Activated CD8-positive, alpha-beta T cell treated with anti-CD3 and anti-CD28 coated beads, Interleukin-2, amount 10 ng/mL, durations not matched to agents 7 days and 5 days (primary cell): ENCODE results near the gene MSRB3. TPM values are rescaled to one million over a fixed set of nuclear protein-coding genes. Genes with fewer than 3 reads are reported as not detected.
"Not testable (repeated sequence)": the region's sequence is repeated elsewhere in the genome, so short reads cannot be mapped to it uniquely, and the experiment has no call there.

Experiments used
- ATAC-seq: fragments of 150-1000 bp; cut with Tn5 transposase; one replicate; pipeline ENCODE4 v1.10.0; 2021; ENCODE audit warnings: moderate library complexity
- CTCF ChIA-PET: fragments of 350-600 bp; sonication (Branson Sonifier 250); formaldehyde crosslinking; loops from one replicate; lab custom pipeline; 2021; ENCODE audit warnings: antibody characterized with exemption; lab: Charles Lee
- POLR2A ChIA-PET: fragments of 350-600 bp; sonication (Branson Sonifier 250); formaldehyde crosslinking; loops from one replicate; lab custom pipeline; 2021; ENCODE audit warnings: antibody characterized with exemption; lab: Charles Lee
- DNase-seq: peaks from one replicate; pipeline ENCODE4 v3.0.0-alpha.2; 2020
- H3K27ac Mint-ChIP-seq: one replicate; pipeline ENCODE4 v1.8.0; 2021; ENCODE audit warnings: mild to moderate bottlenecking, mixed read lengths
- H3K27me3 Mint-ChIP-seq: one replicate; pipeline ENCODE4 v1.8.0; 2021; ENCODE audit warnings: low read depth, mixed read lengths
- H3K36me3 Mint-ChIP-seq: one replicate; pipeline ENCODE4 v1.8.0; 2021; ENCODE audit warnings: low read depth, mixed read lengths
- H3K4me1 Mint-ChIP-seq: one replicate; pipeline ENCODE4 v1.8.0; 2021; ENCODE audit warnings: low read depth, mixed read lengths
- H3K4me3 Mint-ChIP-seq: one replicate; pipeline ENCODE4 v1.8.0; 2021; ENCODE audit warnings: mild to moderate bottlenecking, mixed read lengths
- H3K9me3 Mint-ChIP-seq: one replicate; pipeline ENCODE4 v1.8.0; 2022; ENCODE audit warnings: mixed read lengths; ENCODE audit not compliant: insufficient read depth
- total RNA-seq, 2 experiments: library from RNA; stranded (reverse); gene quantifications; one replicate each; pipeline ENCODE4 v1.2.3, GENCODE V29; 2021

MSRB3 gene
- total RNA-seq, 2 experiments from 2014 or later, result not detected

DNA sequence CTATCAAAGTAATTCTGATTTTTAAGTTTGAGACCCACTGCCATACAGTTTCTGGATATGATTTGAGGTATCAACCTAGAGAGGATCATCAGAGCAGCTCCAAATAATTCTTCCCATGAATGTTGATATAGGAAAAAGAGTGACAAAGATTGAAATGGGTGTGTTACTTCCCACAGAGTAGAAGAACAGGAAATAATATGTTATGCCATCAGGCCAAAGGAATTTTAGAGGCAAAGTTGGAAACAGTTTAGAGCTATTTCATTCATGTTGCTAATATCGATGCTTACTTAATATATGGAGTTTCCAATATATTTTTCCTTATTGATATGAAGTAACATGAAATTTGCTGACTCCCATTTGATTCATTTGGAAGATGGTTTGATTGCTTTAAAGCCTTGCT lies 8.9 kb upstream of the MSRB3 start:
- Mint-ChIP-seq H3K4me1 (no peaks in the 10 kb centered on the region), H3K36me3 (no peaks in the 10 kb centered on the region), H3K9me3 (no peaks in the 10 kb centered on the region), H3K27me3 (peaks cover 25% of the 10 kb centered on the region), H3K27ac (no peak overlapping the region), H3K4me3 (no peak overlapping the region)
- ChIA-PET CTCF (no interaction called here), POLR2A (no interaction called here)
- ATAC-seq (no peak), DNase-seq (no peak)

DNA sequence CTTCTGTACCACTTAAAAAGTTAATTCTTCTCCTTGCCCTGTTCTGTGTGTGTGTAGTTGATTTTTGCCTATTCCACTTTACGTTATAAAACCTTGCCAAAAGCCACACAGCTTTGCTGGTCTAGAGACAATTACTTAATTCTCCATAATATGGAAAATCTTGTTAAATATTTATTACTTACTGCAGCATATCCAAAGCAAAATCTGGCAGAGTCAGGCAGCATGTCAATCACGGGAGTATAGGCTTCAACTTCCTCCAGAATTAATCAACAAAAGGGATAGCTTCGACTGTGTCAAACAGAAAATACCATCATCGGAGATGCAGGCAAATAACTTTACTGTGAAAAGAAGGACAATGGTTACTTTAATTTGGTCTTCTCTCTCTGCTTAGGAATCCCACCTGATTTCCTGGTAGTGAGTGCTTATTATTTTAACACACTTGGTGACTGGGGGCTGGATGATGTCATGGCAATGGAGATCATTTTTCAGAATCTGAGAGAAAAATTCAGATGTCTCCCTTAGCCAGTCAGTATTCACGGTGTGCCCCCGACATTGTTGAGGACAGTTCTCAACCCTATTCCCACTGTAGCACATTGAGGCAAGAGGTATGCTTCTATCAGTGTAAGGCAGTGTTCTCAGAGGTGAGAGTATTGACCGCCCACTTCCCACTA lies 3.7 kb upstream of the MSRB3 start:
- ChIA-PET POLR2A (no interaction called here), CTCF (no interaction called here)
- no peak for ATAC-seq

DNA sequence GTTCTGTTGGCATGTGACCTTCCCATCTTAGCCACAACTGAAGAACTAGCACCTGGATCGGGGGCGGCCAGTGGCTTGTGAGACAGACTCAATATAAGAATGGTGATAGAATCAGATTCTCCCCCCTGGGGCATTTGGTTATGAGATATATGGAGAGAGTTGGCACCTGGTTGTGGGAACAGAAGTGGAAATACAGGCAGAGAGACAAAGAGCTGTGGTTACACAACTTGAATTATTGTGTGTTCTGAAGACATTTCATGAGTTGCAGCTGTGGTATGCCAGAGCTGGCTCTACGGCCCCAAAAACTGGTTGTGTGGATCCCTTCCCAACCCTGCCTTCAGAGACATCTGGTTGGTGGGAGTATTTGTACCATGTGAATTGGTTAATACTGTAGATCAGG lies 2.9 kb upstream of the MSRB3 start:
- Mint-ChIP-seq H3K27ac (no peak overlapping the region), H3K4me3 (no peak overlapping the region), H3K36me3 (no peaks in the 10 kb centered on the region), H3K27me3 (peaks cover 45% of the 10 kb centered on the region), H3K4me1 (peaks cover 6% of the 10 kb centered on the region), H3K9me3 (no peaks in the 10 kb centered on the region)
- ATAC-seq (no peak), DNase-seq (no peak)
- POLR2A ChIA-PET, result no interaction called here
- CTCF ChIA-PET, result no interaction called here

More for the DNA sequence above, 3.7 kb upstream of the MSRB3 start:
- DNase-seq, result no peak
- Mint-ChIP-seq H3K36me3 (no peaks in the 10 kb centered on the region), H3K4me1 (peaks cover 6% of the 10 kb centered on the region), H3K4me3 (no peak overlapping the region), H3K27me3 (peaks cover 40% of the 10 kb centered on the region), H3K27ac (no peak overlapping the region), H3K9me3 (no peaks in the 10 kb centered on the region)

DNA sequence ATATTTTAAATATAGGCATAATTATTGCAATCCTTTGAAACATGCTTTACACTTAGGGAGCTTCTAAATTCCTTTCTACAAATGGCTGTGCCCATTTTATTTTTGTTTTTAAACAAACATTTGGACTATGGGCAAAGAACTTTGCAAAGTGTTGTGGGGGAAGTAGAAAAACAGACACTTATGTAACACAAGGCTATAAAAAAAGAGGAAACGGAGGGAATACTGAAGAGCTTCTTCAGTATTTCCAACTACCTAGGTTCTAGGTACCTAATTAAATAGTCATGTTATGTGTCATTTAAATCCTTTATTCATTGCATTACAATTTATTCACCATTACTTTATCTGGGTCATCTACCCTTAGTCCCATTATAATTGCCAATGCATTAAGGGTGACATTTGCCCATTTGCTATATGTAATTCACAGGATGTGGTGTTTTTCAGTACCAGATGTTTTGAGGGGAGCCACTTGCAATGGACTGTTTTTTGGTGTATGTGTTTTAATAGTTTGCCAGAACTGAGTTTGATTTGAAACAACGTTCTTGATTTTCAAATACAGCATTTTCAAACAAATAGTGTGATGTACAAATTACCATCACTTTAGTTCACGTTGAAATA lies 1.5 kb upstream of the MSRB3 start:
- peaks cover 6% of the 10 kb centered on the region for H3K4me1 Mint-ChIP-seq
- no peak overlapping the region for H3K27ac Mint-ChIP-seq
- ATAC-seq (no peak), DNase-seq (no peak)
- no peaks in the 10 kb centered on the region for H3K9me3 Mint-ChIP-seq
- no peak overlapping the region for H3K4me3 Mint-ChIP-seq
- peaks cover 49% of the 10 kb centered on the region for H3K27me3 Mint-ChIP-seq
- no peaks in the 10 kb centered on the region for H3K36me3 Mint-ChIP-seq
- ChIA-PET CTCF (no interaction called here), POLR2A (no interaction called here)

DNA sequence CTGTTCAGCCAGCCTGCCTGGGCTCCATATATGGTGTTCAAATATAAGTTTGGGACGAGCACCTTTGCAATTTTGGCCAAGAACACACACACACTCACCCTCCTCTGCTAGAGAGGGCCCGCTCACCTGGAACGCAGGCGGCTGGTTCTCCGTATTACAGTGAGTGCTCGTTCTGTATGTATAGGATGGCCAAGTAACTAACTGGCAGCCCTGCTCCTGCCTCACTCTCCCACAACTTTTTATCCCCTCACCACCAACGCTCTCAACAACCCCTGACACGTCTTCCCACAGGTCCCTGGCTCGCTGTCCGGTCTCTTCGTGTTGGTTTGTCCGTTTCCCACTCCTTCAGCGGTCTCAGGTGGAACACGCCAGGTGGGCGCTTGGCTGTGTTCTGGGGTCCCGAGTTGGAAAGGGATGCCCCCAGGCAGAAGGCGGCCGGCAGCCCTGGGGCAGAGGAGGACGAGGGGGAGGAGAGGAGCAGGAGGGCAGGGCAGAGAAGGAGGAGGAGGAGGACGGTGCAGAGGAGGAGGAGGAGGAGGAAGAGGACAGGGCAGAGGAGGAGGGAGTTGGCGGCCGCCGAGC lies 398 bp upstream of the MSRB3 start:
- POLR2A ChIA-PET, result no interaction called here
- H3K27ac Mint-ChIP-seq, result no peak overlapping the region
- peaks cover 6% of the 10 kb centered on the region for H3K4me1 Mint-ChIP-seq
- CTCF ChIA-PET, result no interaction called here
- no peaks in the 10 kb centered on the region for H3K36me3 Mint-ChIP-seq
- H3K4me3 Mint-ChIP-seq, result peak overlapping the region; percentile 50
- no peaks in the 10 kb centered on the region for H3K9me3 Mint-ChIP-seq
- ATAC-seq, result no peak
- peaks cover 59% of the 10 kb centered on the region for H3K27me3 Mint-ChIP-seq
- no peak for DNase-seq

DNA sequence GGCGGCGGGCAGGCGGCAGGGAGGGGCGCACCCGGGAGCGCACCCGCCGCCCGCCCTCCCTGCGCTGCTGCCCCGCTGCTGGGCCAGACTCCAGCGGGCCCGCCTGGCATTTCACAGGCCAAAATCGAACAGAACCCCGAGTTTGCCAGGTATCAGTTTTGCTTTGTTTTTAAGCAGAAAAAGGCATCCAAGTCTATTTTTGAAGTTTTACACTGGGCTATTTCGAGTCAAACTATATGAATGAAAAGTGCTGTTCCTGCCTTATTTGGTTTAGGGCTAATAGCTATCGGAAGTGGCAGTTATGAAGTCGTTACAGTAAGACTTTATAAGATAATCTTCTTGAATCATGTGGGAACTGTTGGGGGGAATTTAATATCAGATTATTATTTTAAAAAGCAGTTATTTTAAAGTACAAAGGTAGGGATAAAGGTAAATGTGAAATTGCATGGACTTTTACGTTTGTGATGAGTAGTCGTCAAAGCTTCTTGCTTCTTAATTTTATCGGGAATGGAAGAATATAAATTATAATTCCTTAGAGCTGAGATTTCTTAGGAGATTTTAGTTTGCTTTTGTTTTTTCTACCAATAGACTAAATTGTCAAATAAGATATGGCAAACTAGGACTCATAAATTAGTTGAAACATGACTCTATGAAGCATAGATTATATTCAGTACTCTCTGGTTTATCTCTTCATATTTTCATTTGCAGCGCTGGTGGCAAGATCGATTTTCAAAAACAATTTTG lies 1.1 kb downstream of the MSRB3 start:
- POLR2A ChIA-PET, result no interaction called here
- Mint-ChIP-seq H3K36me3 (no peaks in the 10 kb centered on the region), H3K27me3 (peaks cover 55% of the 10 kb centered on the region), H3K4me1 (peaks cover 6% of the 10 kb centered on the region), H3K4me3 (peak overlapping the region; percentile 60), H3K27ac (no peak overlapping the region), H3K9me3 (no peaks in the 10 kb centered on the region)
- no peak for DNase-seq
- CTCF ChIA-PET, result no interaction called here
- ATAC-seq, result no peak

DNA sequence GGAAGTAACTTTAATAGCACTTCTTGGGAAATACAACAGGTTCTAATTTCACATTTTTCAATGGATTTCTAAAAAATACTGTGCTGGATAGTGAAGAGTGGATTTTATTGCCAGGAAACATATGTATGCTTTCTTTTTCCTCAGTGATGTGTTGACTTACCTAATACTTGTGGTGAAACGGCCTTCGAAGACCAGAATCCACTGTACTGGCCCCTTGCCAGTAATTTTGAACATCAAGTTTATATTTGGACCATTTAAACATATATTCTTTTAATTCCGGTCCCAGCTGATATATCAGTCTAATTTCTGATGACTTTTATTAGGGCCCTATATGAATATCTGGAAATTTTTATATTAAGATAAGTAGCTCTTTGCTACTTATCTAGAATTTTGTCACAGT lies 1.8 kb downstream of the MSRB3 start:
- H3K4me1 Mint-ChIP-seq, result peaks cover 6% of the 10 kb centered on the region
- no peaks in the 10 kb centered on the region for H3K9me3 Mint-ChIP-seq
- CTCF ChIA-PET, result no interaction called here
- no peak for ATAC-seq
- DNase-seq, result no peak
- no peaks in the 10 kb centered on the region for H3K36me3 Mint-ChIP-seq
- H3K27me3 Mint-ChIP-seq, result peaks cover 52% of the 10 kb centered on the region
- H3K27ac Mint-ChIP-seq, result no peak overlapping the region
- H3K4me3 Mint-ChIP-seq, result no peak overlapping the region
- POLR2A ChIA-PET, result no interaction called here

DNA sequence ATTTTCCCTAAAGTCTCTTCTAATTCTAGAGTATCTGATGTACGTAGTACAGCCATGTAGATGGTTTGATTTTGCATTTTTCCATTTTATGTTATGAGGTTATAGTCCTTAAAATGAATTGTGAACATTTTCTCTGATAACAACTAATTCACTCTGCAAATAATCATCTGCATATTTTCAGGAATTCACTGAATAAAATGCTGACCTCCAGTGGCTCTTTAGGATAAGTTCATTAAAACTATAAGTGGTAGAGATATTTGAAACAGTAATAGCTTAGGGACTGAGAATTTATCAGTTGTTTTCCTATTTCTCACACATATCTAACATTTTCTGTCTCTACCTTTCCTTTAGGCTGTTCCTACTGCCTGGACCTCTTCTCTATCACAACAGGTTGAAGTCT lies 4.4 kb downstream of the MSRB3 start:
- no peak overlapping the region for H3K4me3 Mint-ChIP-seq
- no peak for DNase-seq
- peaks cover 6% of the 10 kb centered on the region for H3K4me1 Mint-ChIP-seq
- CTCF ChIA-PET, result no interaction called here
- H3K27me3 Mint-ChIP-seq, result peaks cover 41% of the 10 kb centered on the region
- no peak overlapping the region for H3K27ac Mint-ChIP-seq
- H3K36me3 Mint-ChIP-seq, result no peaks in the 10 kb centered on the region
- POLR2A ChIA-PET, result no interaction called here
- H3K9me3 Mint-ChIP-seq, result no peaks in the 10 kb centered on the region
- ATAC-seq, result no peak

DNA sequence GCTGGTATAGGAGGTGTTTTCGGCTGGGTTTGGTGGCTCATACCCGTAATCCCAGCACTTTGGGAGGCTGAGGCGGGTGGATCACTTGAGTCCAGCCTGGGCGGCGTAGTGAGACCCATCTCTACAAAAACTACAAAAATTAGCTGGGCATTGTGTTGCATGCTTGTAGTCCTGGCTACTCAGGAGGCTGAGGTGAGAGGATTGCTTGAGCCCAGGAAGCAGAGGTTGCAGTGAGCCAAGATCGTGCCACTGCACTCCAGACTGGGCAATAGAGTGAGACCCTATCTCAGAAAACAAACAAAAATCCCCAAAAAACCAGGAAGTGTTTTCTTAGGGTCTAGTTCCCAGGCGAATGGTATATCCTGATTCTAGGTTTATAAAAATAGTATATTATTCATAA lies 7.0 kb downstream of the MSRB3 start:
- H3K36me3 Mint-ChIP-seq, H3K27ac Mint-ChIP-seq, DNase-seq, H3K4me1 Mint-ChIP-seq, POLR2A ChIA-PET, H3K9me3 Mint-ChIP-seq, CTCF ChIA-PET, H3K4me3 Mint-ChIP-seq, ATAC-seq: not testable (repeated sequence)
- H3K27me3 Mint-ChIP-seq, result peaks cover 27% of the 10 kb centered on the region

DNA sequence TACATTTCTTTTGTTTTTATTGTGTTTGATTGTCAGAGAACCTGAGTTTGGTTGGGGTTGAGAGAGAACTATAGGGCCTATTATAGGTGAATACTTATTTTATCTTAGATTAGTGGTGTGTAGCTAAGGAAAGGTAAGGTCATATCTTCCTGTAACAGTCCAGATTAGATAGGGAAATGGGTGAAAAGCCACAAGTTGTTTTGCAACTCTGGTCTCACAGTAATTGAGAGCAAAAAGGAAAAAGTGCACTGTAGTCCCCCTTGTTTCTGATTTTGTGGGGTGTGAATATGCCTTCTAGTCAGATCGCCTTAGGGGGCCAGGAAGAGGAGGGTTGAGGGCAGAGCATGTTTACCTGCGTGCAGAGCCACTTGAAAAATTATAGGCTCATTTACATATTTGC lies 8.9 kb downstream of the MSRB3 start:
- H3K4me1 Mint-ChIP-seq, result no peaks in the 10 kb centered on the region
- no peak overlapping the region for H3K4me3 Mint-ChIP-seq
- no peaks in the 10 kb centered on the region for H3K9me3 Mint-ChIP-seq
- H3K36me3 Mint-ChIP-seq, result no peaks in the 10 kb centered on the region
- ChIA-PET POLR2A (no interaction called here), CTCF (no interaction called here)
- H3K27ac Mint-ChIP-seq, result no peak overlapping the region
- ATAC-seq, result no peak
- peaks cover 21% of the 10 kb centered on the region for H3K27me3 Mint-ChIP-seq
- no peak for DNase-seq

DNA sequence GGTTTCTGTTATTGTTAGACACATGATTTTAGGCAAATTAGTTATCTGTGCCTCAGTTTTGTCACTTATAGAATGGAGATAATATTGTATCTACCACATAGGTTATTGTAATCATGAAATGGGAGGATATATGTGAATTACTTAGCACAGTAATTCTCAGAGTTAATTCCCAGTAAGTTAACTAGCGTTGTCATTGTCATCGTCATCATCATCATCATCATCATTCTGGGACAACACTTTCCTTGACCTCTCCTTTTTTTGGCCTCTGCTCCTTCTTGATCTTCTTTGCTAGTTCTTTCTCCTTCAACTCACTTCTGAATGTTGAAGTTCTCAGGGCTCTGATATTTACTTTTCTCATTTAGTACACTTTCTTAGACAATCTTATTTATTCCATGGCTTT lies 13.8 kb downstream of the MSRB3 start:
- no peak for DNase-seq
- H3K9me3 Mint-ChIP-seq, result peaks cover 5% of the 10 kb centered on the region
- ATAC-seq, result no peak
- H3K36me3 Mint-ChIP-seq, result no peaks in the 10 kb centered on the region
- no peak overlapping the region for H3K27ac Mint-ChIP-seq
- peaks cover 15% of the 10 kb centered on the region for H3K27me3 Mint-ChIP-seq
- no peak overlapping the region for H3K4me3 Mint-ChIP-seq
- H3K4me1 Mint-ChIP-seq, result no peaks in the 10 kb centered on the region
- ChIA-PET CTCF (no interaction called here), POLR2A (no interaction called here)

DNA sequence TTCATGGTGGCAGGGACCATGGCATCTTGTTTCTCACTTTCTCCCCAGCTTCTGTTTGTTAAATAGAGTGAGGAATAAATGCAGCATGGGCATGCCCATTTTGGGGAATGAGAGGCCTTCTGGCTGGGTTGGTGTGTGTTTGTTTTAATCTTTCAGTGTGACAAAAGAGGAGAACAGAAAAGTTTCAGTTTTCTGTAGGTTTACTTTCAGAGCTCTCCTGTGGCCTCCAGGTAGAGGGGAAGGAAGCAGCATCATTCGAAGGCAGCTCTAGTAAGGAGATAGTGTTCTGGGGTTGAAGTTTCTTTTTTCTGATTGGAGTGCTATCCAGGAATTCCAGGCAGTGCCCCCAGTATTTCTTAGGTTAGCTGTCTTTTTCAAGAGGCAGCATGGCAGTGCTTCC lies 15.3 kb downstream of the MSRB3 start:
- no peaks in the 10 kb centered on the region for H3K4me1 Mint-ChIP-seq
- H3K4me3 Mint-ChIP-seq, result no peak overlapping the region
- H3K9me3 Mint-ChIP-seq, result peaks cover 5% of the 10 kb centered on the region
- DNase-seq (no peak), ATAC-seq (no peak)
- POLR2A ChIA-PET, result no interaction called here
- H3K27me3 Mint-ChIP-seq, result peaks cover 11% of the 10 kb centered on the region
- H3K27ac Mint-ChIP-seq, result no peak overlapping the region
- CTCF ChIA-PET, result no interaction called here
- no peaks in the 10 kb centered on the region for H3K36me3 Mint-ChIP-seq
